T-helper 2 cell treated with Interferon-gamma antibody and Interleukin-4, amounts not matched to agents 5 μg/mL and 100 μg/mL, for 36 hours (primary cell): ENCODE results near the gene NUFIP1.
"Not testable (repeated sequence)": the region's sequence is repeated elsewhere in the genome, so short reads cannot be mapped to it uniquely, and the experiment has no call there.

Experiments used
- DNase-seq: peaks from one replicate; pipeline ENCODE4 v3.0.0; 2021; ENCODE audit warnings: low spot score
- H3K27ac Mint-ChIP-seq: one replicate; pipeline ENCODE4 v1.8.0; 2021; ENCODE audit warnings: mild to moderate bottlenecking, mixed read lengths
- H3K27me3 Mint-ChIP-seq: one replicate; pipeline ENCODE4 v1.8.0; 2021; ENCODE audit warnings: low read depth, mixed read lengths
- H3K36me3 Mint-ChIP-seq: one replicate; pipeline ENCODE4 v1.8.0; 2021; ENCODE audit warnings: low read depth, mixed read lengths
- H3K4me1 Mint-ChIP-seq: one replicate; pipeline ENCODE4 v1.8.0; 2021; ENCODE audit warnings: low read depth, mixed read lengths
- H3K4me3 Mint-ChIP-seq: one replicate; pipeline ENCODE4 v1.8.0; 2022; ENCODE audit warnings: mild to moderate bottlenecking, moderate library complexity, mixed read lengths
- H3K9me3 Mint-ChIP-seq: one replicate; pipeline ENCODE4 v1.8.0; 2021; ENCODE audit warnings: mixed read lengths

NUFIP1 gene

GRCh38 chr13:44899967-44900366, 89.3 kb downstream of the NUFIP1 start:
- H3K27me3 Mint-ChIP-seq: no peaks in the 10 kb centered on the region

GRCh38 chr13:44898308-44898707, 91.0 kb downstream of the NUFIP1 start:
- H3K36me3 Mint-ChIP-seq, H3K4me3 Mint-ChIP-seq, H3K27me3 Mint-ChIP-seq, DNase-seq, H3K4me1 Mint-ChIP-seq, H3K27ac Mint-ChIP-seq, H3K9me3 Mint-ChIP-seq: not testable (repeated sequence)

More at GRCh38 chr13:44899967-44900366, 89.3 kb downstream of the NUFIP1 start:
- no peaks in the 10 kb centered on the region for H3K36me3 Mint-ChIP-seq
- no peak overlapping the region for H3K27ac Mint-ChIP-seq
- no peaks in the 10 kb centered on the region for H3K9me3 Mint-ChIP-seq
- no peak for DNase-seq
- H3K4me3 Mint-ChIP-seq: no peak overlapping the region
- no peaks in the 10 kb centered on the region for H3K4me1 Mint-ChIP-seq

GRCh38 chr13:44895953-44896335, 93.3 kb downstream of the NUFIP1 start:
- no peaks in the 10 kb centered on the region for H3K9me3 Mint-ChIP-seq
- H3K27me3 Mint-ChIP-seq: no peaks in the 10 kb centered on the region
- no peaks in the 10 kb centered on the region for H3K4me1 Mint-ChIP-seq
- H3K27ac Mint-ChIP-seq: no peak overlapping the region
- no peak for DNase-seq
- no peak overlapping the region for H3K4me3 Mint-ChIP-seq
- no peaks in the 10 kb centered on the region for H3K36me3 Mint-ChIP-seq

GRCh38 chr13:44895264-44895952, 93.9 kb downstream of the NUFIP1 start:
- no peak for DNase-seq
- no peaks in the 10 kb centered on the region for H3K27me3 Mint-ChIP-seq
- no peaks in the 10 kb centered on the region for H3K36me3 Mint-ChIP-seq
- no peak overlapping the region for H3K27ac Mint-ChIP-seq
- no peak overlapping the region for H3K4me3 Mint-ChIP-seq
- H3K9me3 Mint-ChIP-seq: no peaks in the 10 kb centered on the region
- no peaks in the 10 kb centered on the region for H3K4me1 Mint-ChIP-seq

- no peak for DNase-seq
- no peaks in the 10 kb centered on the region for H3K27me3 Mint-ChIP-seq
- H3K4me3 Mint-ChIP-seq: no peak overlapping the region
- no peak overlapping the region for H3K27ac Mint-ChIP-seq
- no peaks in the 10 kb centered on the region for H3K9me3 Mint-ChIP-seq
- H3K36me3 Mint-ChIP-seq: no peaks in the 10 kb centered on the region
- H3K4me1 Mint-ChIP-seq: no peaks in the 10 kb centered on the region
These were observed 95.1 kb downstream of the NUFIP1 start for GRCh38 chr13:44894001-44894770.
